HG02852 (cell line): Measurements from ENCODE around the gene GRK5.

Source experiments
- ATAC-seq: cut with Tn5 transposase; IDR thresholded peaks from one replicate; pipeline ENCODE4 v1.9.1; 2021; ENCODE audit warnings: mild to moderate bottlenecking, moderate library complexity; ENCODE audit not compliant: unreplicated experiment

The GRK5 gene

GRCh38 chr10:119469325-119469707 is 261.9 kb downstream of the GRK5 start:
- no peak for ATAC-seq

GRCh38 chr10:119469846-119470245 is 262.5 kb downstream of the GRK5 start:
- no peak for ATAC-seq

- no peak for ATAC-seq
These were observed 263.7 kb downstream of the GRK5 start for GRCh38 chr10:119470920-119471702.

- ATAC-seq = no peak
These were observed 266.4 kb downstream of the GRK5 start for GRCh38 chr10:119473771-119474170.

- no peak for ATAC-seq
These were observed 267.2 kb downstream of the GRK5 start for GRCh38 chr10:119474606-119475005.

GRCh38 chr10:119477444-119477843 is 270.1 kb downstream of the GRK5 start:
- peak; percentile 74 for ATAC-seq

GRCh38 chr10:119478111-119478802 is 270.9 kb downstream of the GRK5 start:
- ATAC-seq = peak; percentile 76

GRCh38 chr10:119478811-119479341 is 271.5 kb downstream of the GRK5 start:
- no peak for ATAC-seq

- no peak for ATAC-seq
These were observed 272.2 kb downstream of the GRK5 start for GRCh38 chr10:119479532-119479931.

- ATAC-seq = no peak
These were observed 273.3 kb downstream of the GRK5 start for GRCh38 chr10:119480667-119481066.

GRCh38 chr10:119481781-119482426 is 274.5 kb downstream of the GRK5 start:
- ATAC-seq = no peak

GRCh38 chr10:119483001-119483400 is 275.6 kb downstream of the GRK5 start:
- ATAC-seq = no peak

GRCh38 chr10:119483839-119484238 is 276.5 kb downstream of the GRK5 start:
- no peak for ATAC-seq

- no peak for ATAC-seq
These were observed 281.3 kb downstream of the GRK5 start for GRCh38 chr10:119488675-119489074.

- no peak for ATAC-seq
These were observed 282.6 kb downstream of the GRK5 start for GRCh38 chr10:119489991-119490326.

- ATAC-seq = no peak
These were observed 284.8 kb downstream of the GRK5 start for GRCh38 chr10:119491966-119492757.

GRCh38 chr10:119493155-119493554 is 285.8 kb downstream of the GRK5 start:
- no peak for ATAC-seq

GRCh38 chr10:119494236-119495020 is 287.1 kb downstream of the GRK5 start:
- ATAC-seq = no peak

- no peak for ATAC-seq
These were observed 287.7 kb downstream of the GRK5 start for GRCh38 chr10:119495021-119495505.

- ATAC-seq = no peak
These were observed 288.2 kb downstream of the GRK5 start for GRCh38 chr10:119495545-119495944.
